Middle frontal gyrus (tissue), 1 donor: ENCODE measurements around the gene TRIP13.
"Not testable (repeated sequence)": the region's sequence is repeated elsewhere in the genome, so short reads cannot be mapped to it uniquely, and the experiment has no call there.

Source experiments
- DNase-seq: peaks from one replicate; pipeline ENCODE4 v3.0.0-alpha.2; 2015; ENCODE audit warnings: low spot score; ENCODE audit errors: extremely low spot score

TRIP13 gene

DNA sequence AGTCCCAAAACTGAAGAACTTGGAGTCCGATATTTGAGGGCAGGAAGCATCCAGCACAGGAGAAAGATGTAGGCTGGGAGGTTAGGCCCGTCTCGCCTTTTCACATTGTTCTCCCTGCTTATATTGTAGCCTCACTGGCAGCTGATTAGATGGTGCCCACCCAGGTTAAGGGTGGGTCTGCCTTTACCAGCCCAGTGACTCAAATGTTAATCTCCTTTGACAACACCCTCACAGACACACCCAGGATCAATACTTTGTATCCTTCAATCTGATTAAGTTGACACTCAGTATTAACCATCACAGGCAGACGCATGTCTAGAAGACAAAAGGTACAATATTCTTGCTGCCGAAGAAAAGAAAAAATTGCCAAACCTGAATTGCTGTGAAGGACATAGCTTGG lies 26.0 kb downstream of the TRIP13 start:
- DNase-seq: not testable (repeated sequence)

DNA sequence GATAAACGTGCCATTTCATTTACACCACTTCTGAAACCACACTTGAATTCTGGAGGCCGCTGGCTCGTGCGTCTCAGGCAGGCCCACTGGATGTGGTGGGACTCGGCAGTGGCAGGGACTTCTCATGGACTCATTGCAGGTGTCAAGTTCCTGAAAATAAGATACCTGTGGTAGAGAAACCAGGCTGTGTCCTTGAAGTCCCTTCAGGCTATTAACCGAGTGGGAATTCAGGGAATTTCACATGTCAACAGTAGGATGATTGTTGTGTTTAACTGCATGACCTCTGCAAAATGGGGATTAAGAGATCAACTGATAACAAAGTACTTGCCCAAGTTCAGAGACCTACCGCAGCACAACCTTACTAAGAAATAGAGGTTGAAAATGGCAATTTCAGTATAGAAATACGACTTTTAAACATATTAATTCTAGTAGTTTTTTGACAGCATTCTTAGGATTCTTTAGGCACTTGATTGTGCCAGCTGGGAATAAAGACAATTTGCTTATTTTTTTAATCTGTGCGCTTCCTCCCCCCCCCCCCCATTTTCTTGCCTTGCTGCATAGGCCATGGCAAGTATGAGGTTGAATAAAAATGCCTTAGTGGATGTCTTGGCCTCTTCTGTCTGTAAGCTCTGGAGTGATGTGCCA lies 26.8 kb downstream of the TRIP13 start:
- DNase-seq: no peak

DNA sequence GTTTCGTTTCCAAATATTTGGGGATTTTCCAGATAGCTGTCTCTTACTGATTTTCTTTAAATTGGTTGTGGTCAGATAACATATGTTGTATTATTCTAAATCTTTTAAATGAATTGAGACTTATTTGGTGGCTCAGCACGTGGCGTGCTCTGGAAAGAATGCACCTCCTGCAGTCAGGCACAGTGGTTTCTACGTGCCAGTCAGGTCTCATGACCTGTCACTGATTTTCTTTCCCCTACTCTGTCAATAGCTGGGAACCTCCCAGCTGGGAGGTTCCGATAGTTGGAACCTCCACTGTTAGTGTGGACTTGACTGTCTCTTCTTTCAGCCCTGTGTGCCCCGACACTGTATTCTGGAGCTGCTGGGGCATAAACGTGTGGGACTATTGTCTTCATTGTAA lies 27.6 kb downstream of the TRIP13 start:
- no peak for DNase-seq

DNA sequence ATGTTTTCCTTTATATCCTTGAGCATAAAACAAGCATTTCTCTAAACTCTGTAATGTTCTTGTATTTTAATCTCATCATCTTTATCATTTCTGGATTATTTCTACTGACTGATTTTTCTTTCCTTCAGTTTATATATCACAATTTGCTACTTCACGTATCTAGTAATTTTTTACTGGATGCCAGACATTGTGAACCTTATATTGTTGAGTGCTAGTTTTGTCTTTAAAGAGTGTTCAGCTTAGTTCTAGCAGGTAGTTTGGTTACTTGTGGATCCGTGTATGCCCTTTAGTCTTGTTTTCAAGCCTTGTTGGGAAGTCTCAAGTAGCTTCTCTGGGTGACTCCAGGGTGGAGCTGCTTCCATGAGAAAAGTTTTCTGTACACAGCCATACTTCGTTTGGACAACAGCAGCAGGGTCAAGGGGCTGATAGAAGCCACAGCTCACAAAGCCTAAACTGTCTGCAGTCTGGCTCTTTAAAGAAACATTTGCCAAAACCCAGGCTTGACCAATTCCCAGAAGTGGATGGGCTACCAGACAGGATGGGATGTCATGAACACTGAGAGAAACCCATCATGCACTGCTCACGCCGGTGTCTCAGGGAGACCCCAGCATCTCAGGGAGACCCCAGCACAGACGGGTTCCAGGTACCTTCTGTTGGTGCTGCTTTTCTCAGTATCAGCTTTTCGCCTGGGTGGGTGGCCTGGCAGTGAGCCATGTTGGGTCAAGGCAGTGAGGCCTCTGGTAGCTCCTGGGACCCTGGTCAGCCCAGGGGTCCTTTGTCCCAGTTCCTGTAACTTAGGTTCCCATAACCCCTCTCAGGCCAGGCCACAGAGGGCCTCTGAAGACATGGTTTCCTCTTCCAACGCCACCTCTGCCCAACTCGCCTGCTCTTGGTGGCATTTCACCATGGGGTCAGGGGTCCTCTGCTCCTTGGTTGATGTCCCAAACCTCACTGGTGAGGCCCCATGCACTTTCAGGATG lies 29.1 kb downstream of the TRIP13 start:
- no peak for DNase-seq

GRCh38 chr5:922436-923280 lies 30.0 kb downstream of the TRIP13 start:
- DNase-seq: no peak

DNA sequence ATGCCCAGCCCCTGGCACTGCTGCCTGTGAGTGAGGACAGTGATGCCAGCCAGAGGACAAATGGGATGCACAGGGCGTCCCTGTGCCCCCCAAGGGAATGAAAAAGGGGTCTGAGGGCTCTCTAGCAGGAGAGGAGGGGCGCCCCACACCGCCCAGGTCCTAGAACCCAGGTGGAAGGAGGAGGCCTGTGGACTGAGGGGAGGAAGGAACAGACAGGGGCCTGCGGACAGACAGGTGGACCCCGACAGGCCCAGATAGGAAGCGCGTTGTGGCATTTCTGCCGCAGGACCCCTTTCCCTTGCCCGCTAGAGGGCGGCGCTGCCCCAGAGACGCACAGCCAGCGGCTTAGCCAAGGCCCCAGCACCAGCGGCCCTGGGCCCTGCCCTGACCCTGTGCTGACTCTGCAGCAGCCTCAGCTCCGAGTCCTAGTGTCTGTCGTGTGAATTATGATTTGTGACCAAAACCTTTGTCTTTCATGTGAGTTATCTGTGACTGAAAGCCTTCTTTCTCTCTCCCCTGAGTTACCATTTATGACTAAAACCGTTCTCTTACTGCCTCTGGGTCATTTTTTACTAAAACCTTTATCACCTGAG lies 30.7 kb downstream of the TRIP13 start:
- no peak for DNase-seq

GRCh38 chr5:926417-927171 lies 33.9 kb downstream of the TRIP13 start:
- DNase-seq: no peak

- no peak for DNase-seq
These were observed 34.7 kb downstream of the TRIP13 start for GRCh38 chr5:927172-928015.

GRCh38 chr5:929182-929581 lies 36.5 kb downstream of the TRIP13 start:
- DNase-seq: not testable (repeated sequence)

DNA sequence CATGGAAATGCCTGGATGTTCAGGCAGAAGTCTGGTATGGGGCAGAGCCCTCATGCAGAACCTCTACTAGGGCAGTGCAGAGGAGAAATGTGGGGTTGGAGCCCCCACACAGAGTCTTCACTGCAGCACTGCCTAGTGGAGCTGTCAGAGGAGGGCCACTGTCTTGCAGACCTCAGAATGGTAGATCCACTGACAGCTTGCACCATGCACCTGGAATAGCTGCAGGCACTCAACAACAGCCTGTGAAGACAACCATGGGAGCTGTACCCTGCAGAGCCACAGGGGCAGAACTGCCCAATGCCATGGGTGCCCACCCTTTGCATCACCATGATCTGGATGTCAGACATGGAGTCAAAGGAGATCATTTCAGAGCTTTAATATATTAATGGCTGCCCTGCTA lies 36.9 kb downstream of the TRIP13 start:
- DNase-seq: no peak

GRCh38 chr5:930866-931265 lies 38.2 kb downstream of the TRIP13 start:
- no peak for DNase-seq

DNA sequence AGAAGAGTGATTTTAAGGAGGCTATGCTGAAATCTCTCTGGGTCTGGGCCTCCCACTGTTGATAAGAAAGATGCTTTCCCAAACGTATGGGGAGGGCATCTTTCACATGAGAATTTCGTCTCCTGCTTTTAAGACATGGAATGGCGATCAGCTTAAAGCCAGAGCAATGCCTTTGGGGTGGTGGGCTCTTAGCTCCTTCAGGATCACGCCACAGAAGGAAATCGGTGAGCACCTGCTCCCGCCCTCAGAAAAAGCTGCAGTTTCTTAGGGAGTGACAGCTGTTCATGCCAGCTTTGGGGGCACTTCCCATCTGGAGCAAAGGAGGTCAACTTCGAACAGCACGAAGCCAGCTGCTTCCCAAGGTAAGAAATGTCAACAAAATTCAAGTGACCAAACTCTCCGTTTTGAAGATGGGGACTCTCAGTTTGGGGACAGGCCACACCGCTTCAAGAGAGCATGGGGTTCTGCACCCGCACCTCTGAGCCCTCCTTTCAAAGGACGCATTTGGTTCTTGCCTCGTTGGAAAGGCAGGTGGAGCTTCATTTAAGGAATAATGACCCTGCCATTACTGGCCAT lies 39.0 kb downstream of the TRIP13 start:
- no peak for DNase-seq

DNA sequence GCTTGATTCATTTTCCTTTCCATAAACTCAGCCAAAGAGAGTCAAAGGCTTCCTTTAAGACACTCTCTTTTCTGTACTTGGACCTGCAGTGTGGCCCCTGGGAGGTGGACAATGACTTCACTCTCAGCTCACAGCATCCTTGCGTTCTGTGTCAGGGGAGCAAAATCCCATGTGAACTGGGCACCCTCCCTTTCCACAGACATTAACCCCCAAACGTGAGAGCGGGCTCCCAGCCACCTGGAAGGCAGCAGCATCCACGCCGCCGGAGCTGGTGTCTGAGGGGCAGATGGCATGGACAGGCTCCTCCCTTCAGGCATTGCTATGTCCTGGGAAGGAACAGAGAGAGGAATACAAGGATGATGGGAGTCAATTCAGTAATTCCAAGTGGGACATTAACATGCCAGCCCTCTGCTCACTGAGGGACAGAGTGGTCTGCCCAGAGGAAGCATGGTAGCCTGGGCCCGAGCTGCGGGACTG lies 39.5 kb downstream of the TRIP13 start:
- DNase-seq: no peak

DNA sequence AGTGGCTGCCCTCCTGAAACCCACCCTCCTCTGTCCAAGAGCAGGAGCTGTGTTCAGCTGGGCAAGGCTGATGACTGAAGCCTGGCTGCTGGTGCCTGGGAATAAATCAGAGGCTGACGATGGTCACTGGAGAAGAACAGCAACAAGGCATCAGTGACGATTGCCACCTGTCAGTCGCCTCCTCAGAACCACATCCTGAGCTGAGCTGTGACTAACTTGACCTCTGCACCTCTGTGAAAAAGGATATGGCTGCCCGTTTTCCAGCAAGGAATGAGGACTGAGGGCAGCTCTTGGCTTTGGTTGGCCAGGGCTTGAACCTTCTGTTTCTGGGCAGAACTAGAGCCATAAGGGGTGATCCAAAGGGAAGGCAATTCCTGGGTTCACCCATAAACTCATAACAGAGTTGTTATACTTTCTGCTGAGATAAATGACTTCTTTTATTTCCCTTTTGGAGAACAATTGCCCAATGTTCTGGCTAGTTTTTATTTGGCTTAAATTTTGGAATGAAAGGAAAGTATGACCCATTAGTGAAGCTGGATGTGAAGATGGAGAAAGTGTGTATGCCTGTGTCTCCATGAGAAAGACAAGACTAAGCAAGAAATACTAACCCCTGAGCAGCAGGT lies 40.1 kb downstream of the TRIP13 start:
- no peak for DNase-seq

DNA sequence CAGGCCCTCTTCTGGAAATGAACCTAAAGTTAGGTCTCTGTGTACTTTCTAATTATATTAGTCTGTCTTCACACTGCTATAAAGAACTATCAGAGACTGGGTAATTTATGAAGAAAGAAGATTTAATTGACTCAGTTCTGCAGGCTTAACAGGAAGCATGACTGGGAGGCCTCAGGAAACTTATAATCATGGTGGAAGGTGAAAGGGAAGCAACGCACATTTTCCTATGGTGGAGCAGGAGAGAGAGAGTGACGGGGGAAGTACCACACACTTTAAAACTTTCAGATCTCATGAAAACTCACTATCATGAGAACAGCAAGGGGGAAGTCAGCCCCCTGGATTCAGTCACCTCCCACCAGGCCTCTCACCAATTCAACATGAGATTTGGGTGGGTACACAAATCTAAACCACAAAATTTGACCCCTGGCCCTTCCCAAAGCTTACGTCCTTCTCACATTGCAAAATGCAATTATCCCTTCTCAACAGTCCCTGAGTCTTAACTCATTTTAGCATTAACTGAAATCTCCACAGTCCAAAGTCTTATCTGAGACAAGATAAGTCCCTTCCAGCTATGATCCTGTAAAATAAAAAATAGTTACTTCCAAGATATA lies 40.7 kb downstream of the TRIP13 start:
- DNase-seq: no peak

GRCh38 chr5:933951-934350 lies 41.3 kb downstream of the TRIP13 start:
- DNase-seq: not testable (repeated sequence)

- not testable (repeated sequence) for DNase-seq
These were observed 41.8 kb downstream of the TRIP13 start for GRCh38 chr5:934381-934967.
